ENCODE measurements around the gene YIPF3.
A peak's percentile ranks its signal among the peaks of the same experiment; 100 is the strongest.

The YIPF3 gene

GRCh38 chr6:43517505-43518357 lies 1.0 kb upstream of the YIPF3 start:
- H3K4me1 ChIP-seq: peaks cover 18% of the 10 kb centered on the region
- no peaks in the 10 kb centered on the region for H3K36me3 ChIP-seq (ENCODE audit: control insufficient read depth, insufficient read depth, low read length)
- no peak overlapping the region for H3K27ac ChIP-seq
- no peak for TF ChIP-seq CTCF (IDR thresholded peaks at IDR 0.05)
- no peaks in the 10 kb centered on the region for H3K27me3 ChIP-seq (ENCODE audit: control insufficient read depth, insufficient read depth, low read length)
- peak overlapping the region; percentile 70 for H2AFZ ChIP-seq
- peak overlapping the region; percentile 1 for H3K9ac ChIP-seq
- peak overlapping the region; percentile 99 for H3K4me3 ChIP-seq (ENCODE audit: low read depth, low read length)
- peak overlapping the region; percentile 87 for H3K4me2 ChIP-seq (ENCODE audit: low read length)
- no peaks in the 10 kb centered on the region for H3K9me3 ChIP-seq (ENCODE audit: control insufficient read depth, low read length)
- peaks cover 23% of the 10 kb centered on the region for H3K79me2 ChIP-seq

GRCh38 chr6:43516367-43516696 lies 394 bp downstream of the YIPF3 start:
- peak overlapping the region; percentile 70 for H2AFZ ChIP-seq
- peaks cover 18% of the 10 kb centered on the region for H3K4me1 ChIP-seq
- H3K4me2 ChIP-seq (ENCODE audit: low read length): peak overlapping the region; percentile 98
- no peak for TF ChIP-seq CTCF (IDR thresholded peaks at IDR 0.05)
- H3K9ac ChIP-seq: peak overlapping the region; percentile 49
- peaks cover 23% of the 10 kb centered on the region for H3K79me2 ChIP-seq
- H3K27me3 ChIP-seq (ENCODE audit: control insufficient read depth, insufficient read depth, low read length): no peaks in the 10 kb centered on the region
- H3K9me3 ChIP-seq (ENCODE audit: control insufficient read depth, low read length): no peaks in the 10 kb centered on the region
- H3K36me3 ChIP-seq (ENCODE audit: control insufficient read depth, insufficient read depth, low read length): no peaks in the 10 kb centered on the region
- peak overlapping the region; percentile 81 for H3K27ac ChIP-seq
- peak overlapping the region; percentile 99 for H3K4me3 ChIP-seq (ENCODE audit: low read depth, low read length)

DNA sequence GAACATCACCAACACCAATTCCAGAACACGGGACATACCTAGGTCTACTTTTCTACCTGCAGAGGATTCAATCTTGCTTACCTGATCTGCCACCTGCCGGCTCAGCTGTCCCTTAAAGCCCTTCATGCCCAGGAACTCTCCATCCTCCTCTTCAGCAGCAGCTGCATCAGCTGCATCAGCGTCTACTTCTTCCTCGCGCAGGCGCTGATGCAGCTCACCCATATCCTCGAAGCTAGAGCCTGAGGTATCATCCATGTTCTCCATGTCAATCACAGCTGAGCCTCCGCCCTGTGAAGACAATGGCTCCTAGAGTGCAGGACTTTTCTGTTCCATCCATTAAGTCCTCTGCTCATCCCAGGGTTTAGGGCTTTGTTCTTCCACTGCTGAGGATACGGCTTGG lies 918 bp downstream of the YIPF3 start:
- Histone ChIP-seq H3K36me3 (ENCODE audit: control insufficient read depth, insufficient read depth, low read length) (no peaks in the 10 kb centered on the region), H3K27ac (peak overlapping the region; percentile 81), H3K4me2 (ENCODE audit: low read length) (peak overlapping the region; percentile 98)

GRCh38 chr6:43511824-43512415 lies 4.8 kb downstream of the YIPF3 start:
- H3K79me2 ChIP-seq: peaks cover 15% of the 10 kb centered on the region
- no peaks in the 10 kb centered on the region for H3K9me3 ChIP-seq (ENCODE audit: control insufficient read depth, low read length)
- no peaks in the 10 kb centered on the region for H3K27me3 ChIP-seq (ENCODE audit: control insufficient read depth, insufficient read depth, low read length)
- no peak overlapping the region for H3K4me2 ChIP-seq (ENCODE audit: low read length)
- H2AFZ ChIP-seq: no peak overlapping the region
- no peaks in the 10 kb centered on the region for H3K36me3 ChIP-seq (ENCODE audit: control insufficient read depth, insufficient read depth, low read length)
- no peak for TF ChIP-seq CTCF (IDR thresholded peaks at IDR 0.05)
- no peak overlapping the region for H3K9ac ChIP-seq
- H3K27ac ChIP-seq: no peak overlapping the region
- peaks cover 15% of the 10 kb centered on the region for H3K4me1 ChIP-seq
- no peak overlapping the region for H3K4me3 ChIP-seq (ENCODE audit: low read depth, low read length)

More for the DNA sequence above, 918 bp downstream of the YIPF3 start:
- Histone ChIP-seq H3K9ac (no peak overlapping the region), H3K27me3 (ENCODE audit: control insufficient read depth, insufficient read depth, low read length) (no peaks in the 10 kb centered on the region), H2AFZ (peak overlapping the region; percentile 70), H3K4me1 (peaks cover 18% of the 10 kb centered on the region), H3K9me3 (ENCODE audit: control insufficient read depth, low read length) (no peaks in the 10 kb centered on the region), H3K79me2 (peaks cover 23% of the 10 kb centered on the region), H3K4me3 (ENCODE audit: low read depth, low read length) (peak overlapping the region; percentile 99)
- TF ChIP-seq CTCF (IDR thresholded peaks at IDR 0.05): no peak
